Activated CD4-positive, alpha-beta T cell treated with anti-CD3 and anti-CD28 coated beads, Interleukin-10, Interleukin-2, amounts not matched to agents 100 ng/mL and 50 ng/mL, durations not matched to agents 16 hours and 8 hours (primary cell): ENCODE measurements around the gene ACTR3.
A peak's percentile ranks its signal among the peaks of the same experiment; 100 is the strongest.
"Not testable (repeated sequence)": the region's sequence is repeated elsewhere in the genome, so short reads cannot be mapped to it uniquely, and the experiment has no call there.

ENCODE experiments used
- DNase-seq: peaks from one replicate; pipeline ENCODE4 v3.0.0-alpha.2; 2020

ACTR3 gene

GRCh38 chr2:113889471-113890252 lies at the start of gene ACTR3:
Gene ACTR3 (plus strand): TSS chr2:113890089. CDS start chr2:113890280, 191 bp downstream.
- DNase-seq: peak; percentile 99

- no peak for DNase-seq
Observed at GRCh38 chr2:113840518-113840917, 49.4 kb upstream of the ACTR3 start.

GRCh38 chr2:113842919-113843736 lies 46.8 kb upstream of the ACTR3 start:
- DNase-seq: peak; percentile 9

- not testable (repeated sequence) for DNase-seq
Observed at GRCh38 chr2:113843737-113844050, 46.2 kb upstream of the ACTR3 start.

- DNase-seq: no peak
Observed at GRCh38 chr2:113845261-113845660, 44.6 kb upstream of the ACTR3 start.

- DNase-seq: not testable (repeated sequence)
Observed at GRCh38 chr2:113845796-113846195, 44.1 kb upstream of the ACTR3 start.

GRCh38 chr2:113846429-113846828 lies 43.5 kb upstream of the ACTR3 start:
- no peak for DNase-seq

- DNase-seq: peak; percentile 15
Observed at GRCh38 chr2:113847144-113847543, 42.7 kb upstream of the ACTR3 start.

GRCh38 chr2:113848758-113849415 lies 41.0 kb upstream of the ACTR3 start:
- peak; percentile 85 for DNase-seq

GRCh38 chr2:113850687-113851086 lies 39.2 kb upstream of the ACTR3 start:
- no peak for DNase-seq

GRCh38 chr2:113851640-113852039 lies 38.2 kb upstream of the ACTR3 start:
- no peak for DNase-seq

GRCh38 chr2:113854208-113854607 lies 35.7 kb upstream of the ACTR3 start:
- no peak for DNase-seq

- no peak for DNase-seq
Observed at GRCh38 chr2:113854970-113855740, 34.7 kb upstream of the ACTR3 start.

GRCh38 chr2:113857464-113857863 lies 32.4 kb upstream of the ACTR3 start:
- no peak for DNase-seq

GRCh38 chr2:113858764-113859163 lies 31.1 kb upstream of the ACTR3 start:
- DNase-seq: no peak

- DNase-seq: no peak
Observed at GRCh38 chr2:113861740-113862139, 28.1 kb upstream of the ACTR3 start.

GRCh38 chr2:113863144-113863543 lies 26.7 kb upstream of the ACTR3 start:
- no peak for DNase-seq

GRCh38 chr2:113867571-113867970 lies 22.3 kb upstream of the ACTR3 start:
- DNase-seq: no peak

GRCh38 chr2:113869253-113869652 lies 20.6 kb upstream of the ACTR3 start:
- no peak for DNase-seq

GRCh38 chr2:113872201-113872600 lies 17.7 kb upstream of the ACTR3 start:
- no peak for DNase-seq

- no peak for DNase-seq
Observed at GRCh38 chr2:113873867-113874266, 16.0 kb upstream of the ACTR3 start.

GRCh38 chr2:113875135-113875534 lies 14.8 kb upstream of the ACTR3 start:
- no peak for DNase-seq
